OCI-M2 (cell line): ENCODE results near the gene KPNB1.
"Not testable (repeated sequence)": the region's sequence is repeated elsewhere in the genome, so short reads cannot be mapped to it uniquely, and the experiment has no call there.

ENCODE experiments used
- DNase-seq: peaks from one replicate; lab custom pipeline; 2025; ENCODE audit not compliant: unreplicated experiment; lab: John Stamatoyannopoulos, UW

The KPNB1 gene

DNA sequence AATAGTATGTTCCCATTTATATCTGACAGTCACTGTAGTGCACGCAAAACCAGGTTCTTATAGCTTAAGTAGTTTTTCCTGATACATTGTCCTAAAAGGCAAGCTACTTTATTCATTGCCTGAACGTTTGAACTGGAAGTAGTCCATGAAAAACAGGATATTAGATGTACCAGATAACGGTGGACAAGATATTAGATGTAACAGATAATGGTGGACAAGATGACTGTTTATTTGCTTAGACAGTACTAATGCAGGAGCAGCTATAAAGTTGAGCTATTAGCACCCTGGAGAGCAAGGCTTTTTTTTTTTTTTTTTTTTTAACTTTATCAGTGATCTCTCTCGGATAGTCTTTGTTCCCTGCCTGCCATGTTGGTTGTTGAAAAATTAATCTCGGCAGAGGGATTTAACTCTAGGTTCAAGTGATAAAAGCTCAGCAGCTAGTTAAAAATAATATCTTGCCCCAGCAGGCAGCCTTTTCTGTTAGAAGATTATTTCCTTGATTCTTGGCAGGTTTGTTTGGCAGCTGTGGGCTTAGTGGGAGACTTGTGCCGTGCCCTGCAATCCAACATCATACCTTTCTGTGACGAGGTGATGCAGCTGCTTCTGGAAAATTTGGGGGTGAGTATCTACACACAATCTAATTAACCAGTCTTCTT lies 26.9 kb downstream of the KPNB1 start:
- DNase-seq: no peak

DNA sequence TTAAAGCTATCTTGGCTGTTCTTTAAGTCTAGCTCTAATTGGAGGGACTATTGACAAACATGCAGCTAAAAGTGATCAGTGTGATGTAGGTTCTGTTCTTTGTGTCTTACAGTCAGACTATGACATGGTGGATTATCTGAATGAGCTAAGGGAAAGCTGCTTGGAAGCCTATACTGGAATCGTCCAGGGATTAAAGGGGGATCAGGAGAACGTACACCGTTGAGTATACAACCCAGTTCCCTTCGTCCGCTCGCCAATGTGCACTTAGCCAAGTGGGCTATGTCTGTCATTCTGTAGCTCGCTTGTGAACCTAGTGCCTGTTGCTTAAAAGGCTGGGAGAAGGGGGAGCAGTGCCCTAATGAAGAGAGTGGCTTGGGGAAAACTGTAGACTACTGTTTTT lies 28.5 kb downstream of the KPNB1 start:
- no peak for DNase-seq

DNA sequence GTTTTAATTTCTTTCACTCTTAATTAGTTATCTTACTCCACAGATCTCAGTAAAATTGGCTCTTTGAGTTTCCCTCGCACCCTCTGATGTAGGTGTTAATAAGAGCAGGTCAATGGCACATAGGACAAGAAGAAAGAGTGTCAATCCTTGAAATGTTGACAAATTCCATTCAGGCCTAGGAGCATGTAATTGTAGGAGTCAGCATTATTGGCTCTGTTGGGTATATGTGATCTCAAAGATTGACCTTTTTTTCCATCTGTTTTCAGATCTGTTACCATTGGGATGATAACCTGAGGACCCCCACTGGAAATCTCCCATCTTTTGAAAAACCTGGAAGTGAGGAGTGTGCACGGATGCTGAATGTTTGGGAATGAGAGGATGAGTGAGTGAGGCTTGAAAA lies 32.4 kb downstream of the KPNB1 start:
- no peak for DNase-seq

DNA sequence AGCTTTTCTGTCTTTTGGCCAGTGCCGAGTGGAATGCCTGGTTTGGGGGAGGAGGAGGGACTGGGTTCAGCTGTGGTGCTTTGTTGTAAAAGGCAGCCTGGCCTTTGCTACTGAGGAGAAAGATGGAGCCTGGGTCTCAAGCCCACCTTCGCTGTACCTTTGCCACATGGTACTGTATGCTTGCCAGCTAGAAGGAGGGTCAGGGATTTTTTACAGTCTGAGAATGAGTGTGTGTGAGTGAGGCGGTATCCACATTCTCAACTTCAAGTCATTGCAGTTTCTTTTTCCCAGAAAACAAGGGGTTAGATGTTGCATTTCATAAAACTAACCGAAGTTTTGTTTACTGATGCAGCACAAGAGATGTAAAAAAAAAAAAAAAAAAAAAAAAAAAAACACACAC lies 33.0 kb downstream of the KPNB1 start:
- not testable (repeated sequence) for DNase-seq

DNA sequence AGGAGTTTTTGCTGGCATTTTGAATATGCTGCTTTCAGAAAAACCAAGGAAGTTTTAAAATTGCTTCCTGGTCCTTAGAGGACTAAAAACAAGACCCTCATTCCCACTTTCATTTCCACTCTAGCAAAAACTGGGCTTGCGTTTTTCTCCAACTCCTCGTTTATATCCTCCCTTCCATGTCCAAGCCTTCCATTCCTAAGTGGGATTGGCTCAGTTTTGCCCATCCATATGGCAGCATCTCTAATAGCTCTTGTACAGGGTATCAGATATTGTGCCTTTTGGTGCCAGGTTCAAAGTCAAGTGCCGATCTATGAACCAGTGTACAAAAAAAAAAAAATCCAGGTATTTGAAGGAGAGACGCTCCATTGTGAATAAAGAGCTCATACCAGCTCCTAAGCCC lies 34.3 kb downstream of the KPNB1 start:
- DNase-seq: no peak

DNA sequence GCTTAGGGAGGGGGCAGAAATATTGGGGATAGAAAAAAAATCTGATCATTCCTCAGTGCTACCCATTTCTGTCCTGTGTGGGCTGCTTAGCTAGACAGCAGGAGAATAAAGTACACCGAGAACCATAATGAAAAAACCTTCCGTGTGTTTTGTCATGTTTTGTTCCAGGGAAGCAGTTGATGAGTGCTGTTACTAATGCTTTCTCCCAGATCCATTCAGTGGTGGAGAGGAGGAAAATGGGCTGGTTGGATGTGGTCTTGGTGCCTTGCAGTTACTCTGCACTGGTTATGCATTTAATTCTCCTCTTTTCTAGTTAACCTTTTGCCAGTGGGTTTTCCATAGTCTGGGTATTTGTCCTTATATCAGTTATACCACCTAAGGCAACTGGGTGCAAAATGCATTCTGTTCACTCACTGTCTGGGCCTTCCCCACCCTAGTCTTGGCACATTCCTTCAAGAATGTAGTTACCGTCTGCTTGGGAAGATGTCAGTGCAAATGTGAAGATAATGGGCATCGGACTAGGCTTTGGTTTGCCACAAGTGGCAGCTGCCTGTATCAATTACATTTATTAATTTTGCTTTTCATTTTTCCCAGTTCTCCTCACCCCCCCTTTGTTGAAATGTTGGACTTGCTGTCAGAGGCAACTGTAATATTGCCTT lies 34.9 kb downstream of the KPNB1 start:
- DNase-seq: no peak

DNA sequence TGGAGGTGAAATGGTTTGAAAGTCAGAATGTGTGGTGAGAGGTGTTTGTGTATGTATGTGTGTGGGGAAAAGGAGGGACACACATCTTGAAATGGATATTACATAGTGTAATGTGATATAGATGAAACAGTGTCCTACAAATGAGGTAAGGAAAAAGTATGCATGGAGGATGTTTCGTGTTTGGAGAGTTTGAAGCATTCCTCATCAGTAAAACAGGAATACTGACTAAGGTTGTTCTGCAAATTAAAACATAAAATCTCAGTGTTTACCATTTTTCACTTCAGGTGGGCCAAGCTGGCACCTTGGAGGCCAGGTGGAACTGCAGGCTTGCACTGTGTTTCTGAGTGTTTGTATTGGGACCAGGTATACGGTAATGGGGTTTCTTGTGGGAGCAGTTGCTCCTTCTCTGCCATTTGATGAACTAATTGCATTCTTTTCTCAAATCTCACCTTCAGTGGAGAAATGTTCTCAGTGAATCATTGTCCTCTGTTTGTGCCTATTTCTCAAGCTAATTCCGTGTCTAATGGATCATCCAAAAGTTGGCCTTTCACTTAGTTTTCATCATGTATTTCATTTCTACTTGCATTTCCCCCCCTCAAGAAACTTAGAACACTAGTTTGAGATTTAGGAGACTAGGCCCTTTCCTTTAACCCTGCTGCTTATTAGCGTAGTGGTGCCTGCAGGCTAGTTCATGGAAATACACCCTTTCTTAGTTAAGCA lies 36.0 kb downstream of the KPNB1 start:
- DNase-seq: no peak

DNA sequence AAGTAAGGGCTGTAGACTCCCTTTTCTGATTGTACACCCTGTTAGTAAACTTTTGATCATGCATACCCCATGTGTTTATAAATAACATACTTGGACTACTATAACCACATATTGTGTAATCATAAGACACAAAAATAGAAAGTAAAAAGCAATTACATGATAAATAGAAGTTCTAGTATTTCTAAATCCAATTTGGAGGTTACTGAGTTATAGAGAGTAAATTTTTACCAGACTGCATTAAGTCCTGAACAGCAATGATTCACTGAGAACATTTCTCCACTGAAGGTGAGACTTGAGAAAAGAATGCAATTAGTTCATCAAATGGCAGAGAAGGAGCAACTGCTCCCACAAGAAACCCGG lies 36.5 kb downstream of the KPNB1 start:
- no peak for DNase-seq

DNA sequence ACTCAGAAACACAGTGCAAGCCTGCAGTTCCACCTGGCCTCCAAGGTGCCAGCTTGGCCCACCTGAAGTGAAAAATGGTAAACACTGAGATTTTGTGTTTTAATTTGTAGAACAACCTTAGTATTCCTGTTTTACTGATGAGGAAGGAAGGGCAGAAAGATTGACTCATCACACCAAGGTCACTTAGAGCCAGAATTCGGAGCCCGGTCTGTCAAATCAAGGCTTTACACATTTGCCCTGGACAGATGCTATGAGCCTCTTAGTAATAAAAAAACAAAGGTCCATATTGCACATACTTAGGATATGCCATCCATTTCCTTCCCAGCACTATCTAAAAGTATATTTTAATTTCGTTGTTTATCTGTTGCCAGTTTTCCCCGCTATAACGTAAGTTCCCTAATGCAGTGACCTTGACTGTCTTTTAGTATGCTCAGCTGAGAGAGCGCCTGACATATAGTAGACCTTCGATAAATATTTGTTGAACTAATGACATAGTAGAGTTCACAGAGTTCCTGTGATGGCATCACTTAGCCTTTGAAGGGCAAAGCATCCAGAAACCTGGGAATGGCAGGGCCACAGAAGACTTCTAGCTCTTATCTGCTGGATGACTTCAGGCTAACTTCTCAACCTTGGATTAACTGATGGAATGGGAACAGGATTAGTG lies 37.1 kb downstream of the KPNB1 start:
- DNase-seq: no peak

DNA sequence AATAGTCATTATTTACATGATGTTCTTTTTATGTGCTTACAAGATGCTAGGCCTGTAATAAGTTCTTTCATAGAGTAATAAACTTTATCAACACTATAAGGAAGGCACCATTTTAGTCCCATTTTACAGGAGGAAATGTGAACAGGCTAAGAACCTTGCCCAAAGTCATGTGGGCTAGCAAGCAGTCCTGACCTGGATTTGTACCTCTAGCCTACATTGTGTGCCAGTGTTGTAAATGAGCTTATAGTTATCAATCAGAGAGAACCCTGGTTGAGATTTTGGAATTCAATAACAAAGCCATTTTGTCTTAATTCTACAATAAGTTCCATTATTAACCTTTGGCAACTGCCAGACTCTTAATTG lies 37.6 kb downstream of the KPNB1 start:
- DNase-seq: no peak

DNA sequence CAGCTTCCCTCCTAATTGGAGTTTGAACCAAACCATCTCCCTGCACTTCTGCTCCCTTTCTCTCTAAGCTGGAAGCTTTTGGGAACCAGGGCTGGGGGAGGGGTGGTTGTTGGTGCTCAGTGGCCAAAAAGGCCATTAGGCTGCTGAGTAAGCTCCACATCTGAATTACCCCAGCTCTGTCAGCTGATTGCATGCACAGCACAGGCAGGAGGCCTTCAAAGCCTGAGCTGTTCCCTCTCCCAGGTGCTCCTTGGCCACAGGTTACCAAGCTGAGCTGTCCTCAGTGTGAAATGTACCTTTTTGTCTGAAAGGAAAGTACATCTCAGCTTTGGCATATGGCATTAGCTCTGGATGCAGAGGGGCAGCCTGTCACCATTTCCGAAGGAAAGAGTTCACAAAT lies 38.0 kb downstream of the KPNB1 start:
- DNase-seq: no peak

DNA sequence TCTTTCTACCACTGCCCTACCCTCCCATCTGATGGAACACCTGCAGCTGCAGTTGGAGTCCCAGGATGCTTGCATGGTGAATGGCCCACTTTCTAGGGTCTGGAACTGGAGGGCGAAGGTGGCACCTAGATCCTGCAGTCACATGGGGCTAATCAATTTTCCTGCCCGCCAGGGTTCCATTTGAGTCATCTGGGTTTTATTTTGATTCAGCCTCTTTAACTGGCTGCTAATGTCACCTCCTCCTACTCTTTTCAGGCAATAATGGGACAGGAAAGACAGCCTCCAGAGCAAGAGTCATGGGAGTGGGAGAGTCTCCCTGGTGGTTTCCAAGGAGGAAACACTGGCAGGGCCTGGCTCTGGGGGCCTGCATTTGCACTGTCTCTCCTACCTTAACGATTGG lies 40.4 kb downstream of the KPNB1 start:
- no peak for DNase-seq

DNA sequence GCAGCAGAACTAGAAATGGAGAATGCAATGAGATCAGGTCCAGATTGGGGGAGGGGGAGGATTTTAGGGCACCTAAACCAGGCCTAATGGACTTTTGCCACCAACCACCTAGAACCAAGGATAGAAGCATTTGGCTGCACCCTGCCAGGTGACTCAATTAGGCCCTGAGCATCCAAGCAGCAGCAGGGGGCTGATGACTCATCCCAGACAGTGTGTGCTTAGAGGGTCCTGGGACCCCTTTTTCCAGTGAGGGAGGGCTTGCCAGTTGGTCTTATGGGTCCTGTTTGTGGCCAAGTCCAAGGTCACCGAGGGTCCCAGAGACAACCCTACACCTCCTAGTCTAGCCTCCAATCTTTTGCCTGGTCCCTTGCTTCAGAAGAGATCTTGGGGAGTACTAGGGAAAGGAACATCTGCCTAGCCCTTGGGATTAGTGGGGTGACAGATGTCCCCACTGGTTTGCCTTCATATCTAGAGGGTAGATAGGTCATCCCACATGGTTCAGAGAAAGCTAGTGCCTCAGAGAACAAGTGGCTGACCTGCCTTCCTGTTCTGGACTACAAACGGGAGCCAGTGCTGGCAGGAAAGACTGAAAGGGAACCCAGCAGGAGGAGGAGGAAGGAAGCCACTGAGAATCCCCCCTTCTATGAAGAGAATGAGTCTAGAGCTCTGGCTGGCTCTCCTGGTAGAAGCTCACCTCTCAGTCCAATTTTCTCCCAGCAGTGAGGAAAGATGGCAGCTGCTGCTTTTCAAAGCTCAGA lies 42.6 kb downstream of the KPNB1 start:
- no peak for DNase-seq

DNA sequence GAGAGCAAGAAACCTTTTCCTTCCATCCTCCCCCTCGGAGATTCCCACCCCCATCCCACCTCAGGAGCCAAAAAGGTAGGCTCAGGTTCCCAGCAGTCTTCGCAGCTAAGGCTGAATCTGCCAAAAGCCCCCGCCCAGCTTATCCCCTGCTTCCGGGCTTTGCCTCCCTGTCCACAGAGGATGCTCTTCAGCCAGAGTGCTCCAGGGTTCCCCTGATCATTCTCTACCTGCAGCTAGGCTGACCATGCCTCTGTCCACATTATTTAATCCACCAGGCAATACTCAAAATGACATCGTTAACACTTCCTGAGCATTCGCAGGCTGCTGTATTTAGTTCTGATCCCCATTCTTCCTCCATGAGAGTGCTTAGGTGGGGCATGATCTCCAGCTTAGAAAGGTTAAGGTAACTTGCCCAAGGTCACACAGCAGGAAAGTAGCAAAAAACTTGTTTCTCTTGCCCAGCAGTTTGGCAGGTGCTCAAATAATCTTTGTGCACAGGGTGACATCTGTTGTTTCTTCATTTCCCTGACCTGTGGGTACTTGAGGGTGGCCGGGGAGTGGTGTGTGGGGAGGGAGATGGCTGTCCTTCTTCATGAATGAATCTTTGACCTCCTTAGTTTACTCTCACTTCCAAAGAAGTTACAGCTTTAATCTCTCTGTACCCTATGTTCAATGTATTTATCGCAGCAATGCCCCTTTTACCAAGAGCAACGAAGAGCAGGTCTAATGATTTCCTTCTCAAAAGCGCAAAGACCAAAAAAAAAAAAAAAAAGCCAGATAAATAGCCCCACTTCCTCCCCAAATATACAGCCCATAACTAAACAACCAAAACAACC lies 43.4 kb downstream of the KPNB1 start:
- no peak for DNase-seq

DNA sequence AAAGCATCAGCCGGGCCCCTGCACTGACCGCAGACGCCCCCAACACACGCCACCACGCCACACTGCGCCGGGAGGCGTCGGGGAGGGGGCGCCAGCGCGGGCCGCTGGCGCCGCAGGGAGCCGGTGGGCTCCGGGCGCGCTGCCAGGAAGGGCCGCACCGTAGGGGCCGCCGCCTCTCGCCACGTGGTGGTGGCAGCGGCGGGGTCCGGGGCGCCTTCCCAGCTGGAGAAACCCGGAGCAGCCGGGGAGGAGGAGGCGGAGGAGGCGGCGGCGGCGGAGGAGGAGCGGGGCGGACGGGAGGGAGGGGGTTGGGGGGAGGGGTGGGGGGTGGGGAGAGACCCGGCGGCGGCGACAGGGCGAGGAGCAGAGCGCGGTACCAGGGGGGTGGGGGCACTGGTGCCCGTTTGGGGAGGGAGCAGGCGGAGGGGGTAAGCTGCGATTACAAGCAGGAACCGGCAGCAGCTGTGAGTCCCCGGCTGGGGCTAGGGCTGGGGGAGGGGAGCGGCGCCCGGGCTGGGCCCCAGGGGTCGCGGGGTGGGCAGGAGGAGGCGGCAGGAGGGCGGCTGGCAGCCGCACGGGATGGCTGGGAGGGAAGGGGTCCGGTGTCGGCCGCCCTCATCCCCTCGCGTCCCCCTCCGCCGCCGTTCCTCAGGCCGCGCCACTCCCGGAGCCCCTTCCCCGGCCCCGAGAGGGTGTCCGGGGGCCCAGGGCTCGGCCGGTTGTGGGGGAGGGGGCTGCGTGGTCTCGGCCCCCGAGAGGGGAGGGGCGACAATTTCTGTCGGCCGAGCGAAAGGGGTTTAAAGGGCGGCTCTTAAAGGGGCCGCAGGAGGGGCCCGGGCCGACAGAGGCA lies 44.2 kb downstream of the KPNB1 start, which contains the start of gene TBKBP1:
Gene TBKBP1, plus strand, starts transcription at position 431 of the 850 bp plus-strand sequence. CDS start 1,952 bp downstream, outside the sequence.
- DNase-seq: no peak

DNA sequence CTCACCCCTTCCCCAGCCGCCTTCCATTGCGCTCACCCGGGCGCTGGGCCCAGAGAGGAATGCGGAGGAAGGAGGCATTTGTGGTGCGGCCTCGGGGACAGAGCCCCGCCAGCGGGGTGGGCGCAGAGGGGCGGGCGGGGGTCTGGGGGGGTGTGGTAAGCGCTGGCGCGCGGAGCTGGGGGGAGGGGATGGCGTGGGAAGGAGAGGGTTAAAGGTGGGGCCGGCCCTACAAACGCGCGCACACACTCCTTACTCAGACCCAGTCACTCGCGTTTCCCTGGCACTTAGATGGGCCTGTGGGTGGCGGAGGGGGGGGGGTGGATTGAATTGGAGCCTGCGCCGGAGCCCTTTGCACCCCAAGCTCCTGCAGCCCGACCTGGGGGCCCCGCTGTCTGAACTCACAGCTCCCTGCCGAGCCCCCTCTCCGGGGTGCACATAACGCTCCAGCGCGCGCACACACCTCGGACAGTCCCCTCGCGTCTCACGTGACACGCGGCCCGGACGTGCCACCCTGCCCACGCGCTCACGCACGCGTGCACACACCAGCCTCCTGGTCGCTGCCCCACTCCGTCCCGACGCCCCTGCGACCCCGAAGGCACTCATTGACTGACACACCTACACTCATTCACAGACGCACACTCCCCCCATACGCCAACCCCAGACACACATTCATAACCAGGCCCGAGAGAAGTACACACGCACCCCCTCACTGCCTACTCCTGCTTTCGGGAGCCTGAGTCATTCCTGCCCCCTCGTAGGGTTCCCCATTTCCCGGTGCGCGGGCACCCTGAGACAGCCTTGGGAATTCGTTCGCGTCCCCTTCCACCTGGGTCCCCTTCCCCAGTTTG lies 45.1 kb downstream of the KPNB1 start:
- no peak for DNase-seq

DNA sequence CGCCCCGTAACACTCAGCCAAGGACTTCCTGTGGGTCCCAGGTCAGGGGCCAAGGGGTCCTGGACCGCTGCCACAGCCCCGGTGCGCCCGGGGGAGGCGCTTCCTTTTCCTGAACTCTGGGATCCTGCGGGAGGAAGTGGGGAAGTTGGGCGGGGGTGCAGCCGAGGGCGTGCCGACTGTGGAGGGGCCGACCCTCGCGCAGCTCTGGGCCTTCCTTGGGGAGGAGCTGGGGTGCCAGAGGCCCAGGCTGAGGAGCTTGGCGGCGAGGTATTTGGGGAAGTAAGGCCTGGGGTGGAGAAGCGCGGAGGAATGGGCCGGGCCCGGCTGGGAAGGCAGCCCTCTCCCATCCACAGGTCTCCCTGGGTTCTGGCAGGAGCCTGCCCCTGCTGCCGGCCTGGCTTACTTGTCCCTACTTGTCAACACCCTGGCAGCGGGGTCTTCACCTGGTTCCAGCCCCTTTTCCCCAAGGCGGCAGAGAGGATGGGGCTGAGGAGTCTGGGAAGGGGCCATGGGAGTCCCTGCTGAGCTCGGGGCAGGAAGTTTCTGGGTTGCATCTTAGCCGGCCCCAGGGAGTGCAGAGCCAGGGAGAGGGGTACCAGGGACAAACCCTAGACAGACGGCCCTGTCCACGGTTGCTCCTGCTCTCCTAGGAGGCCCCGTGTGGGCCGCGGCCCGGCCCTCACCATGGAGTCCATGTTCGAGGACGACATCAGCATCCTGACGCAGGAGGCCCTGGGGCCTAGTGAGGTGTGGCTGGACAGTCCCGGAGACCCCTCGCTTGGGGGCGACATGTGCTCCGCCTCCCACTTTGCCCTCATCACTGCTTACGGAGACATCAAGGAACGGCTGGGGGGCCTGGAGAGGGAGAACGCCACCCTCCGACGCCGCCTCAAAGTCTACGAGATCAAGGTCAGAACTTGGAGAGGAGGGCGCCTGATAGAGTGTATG lies 46.0 kb downstream of the KPNB1 start:
- DNase-seq: no peak
